ENCODE results near the gene SDK1.

The SDK1 gene

DNA sequence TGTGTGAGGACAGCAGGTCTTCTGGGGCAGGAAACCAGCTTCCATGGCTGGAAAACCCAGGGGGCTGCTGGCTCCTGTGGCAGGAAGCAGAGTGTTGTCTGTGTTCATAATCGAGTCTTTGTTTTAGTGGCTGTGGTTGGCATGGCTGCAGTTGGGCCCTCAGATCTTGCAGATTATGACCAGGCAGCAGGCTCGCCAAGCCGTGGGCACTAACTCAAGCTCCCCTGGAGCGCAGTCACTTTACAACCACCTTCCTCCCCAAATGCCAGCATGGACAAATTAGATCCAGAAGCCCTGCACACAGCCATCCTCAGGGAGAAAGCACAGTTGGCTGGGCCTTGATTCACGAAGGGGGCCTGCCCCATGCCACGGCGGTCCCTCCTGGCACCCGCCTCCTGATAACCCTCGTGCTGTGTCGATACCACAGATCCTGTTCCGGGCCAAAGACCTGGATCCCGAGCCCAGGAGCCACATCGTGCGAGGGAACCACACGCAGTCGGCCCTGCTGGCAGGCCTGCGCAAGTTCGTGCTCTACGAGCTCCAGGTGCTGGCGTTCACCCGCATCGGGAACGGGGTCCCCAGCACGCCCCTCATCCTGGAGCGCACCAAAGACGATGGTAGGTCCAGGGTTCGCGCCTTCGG is 828.5 kb downstream of the SDK1 start:
- DNase-seq = no peak

DNA sequence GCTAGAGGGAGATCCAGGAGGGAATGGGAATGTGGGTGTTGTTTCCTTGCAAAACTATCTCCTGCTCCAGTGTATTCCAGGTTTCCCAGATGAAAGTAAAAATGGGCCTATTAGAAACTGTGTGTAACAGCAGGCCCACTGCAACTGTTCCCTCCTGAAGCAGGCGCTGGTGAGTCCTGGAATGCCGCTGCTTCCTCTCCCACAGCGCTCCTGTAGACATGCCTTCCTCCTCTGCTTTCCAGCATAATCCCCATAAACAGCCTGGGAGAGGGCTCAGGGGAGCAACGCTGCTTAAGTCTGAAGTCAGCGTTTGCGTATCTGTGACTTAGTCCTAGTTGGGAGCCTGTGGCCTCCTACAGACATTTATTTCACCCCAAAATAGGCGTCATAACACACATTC is 830.0 kb downstream of the SDK1 start:
- DNase-seq = no peak

DNA sequence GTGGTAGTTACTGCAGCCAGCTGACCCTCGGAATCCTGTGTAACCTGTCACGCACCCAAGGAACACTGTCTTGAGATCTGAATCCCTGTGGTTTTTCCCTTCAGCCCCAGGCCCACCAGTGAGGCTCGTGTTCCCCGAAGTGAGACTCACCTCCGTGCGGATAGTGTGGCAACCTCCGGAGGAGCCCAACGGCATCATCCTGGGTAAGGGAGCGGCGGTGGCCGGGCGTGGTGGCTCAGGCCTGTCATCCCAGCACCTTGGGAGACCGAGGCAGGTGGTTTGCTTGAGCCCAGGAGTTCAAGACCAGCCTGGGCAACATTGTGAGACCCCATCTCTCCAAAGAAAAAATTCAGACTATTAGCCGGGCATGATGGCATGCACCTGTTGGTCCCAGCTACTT is 831.2 kb downstream of the SDK1 start:
- DNase-seq = no peak

DNA sequence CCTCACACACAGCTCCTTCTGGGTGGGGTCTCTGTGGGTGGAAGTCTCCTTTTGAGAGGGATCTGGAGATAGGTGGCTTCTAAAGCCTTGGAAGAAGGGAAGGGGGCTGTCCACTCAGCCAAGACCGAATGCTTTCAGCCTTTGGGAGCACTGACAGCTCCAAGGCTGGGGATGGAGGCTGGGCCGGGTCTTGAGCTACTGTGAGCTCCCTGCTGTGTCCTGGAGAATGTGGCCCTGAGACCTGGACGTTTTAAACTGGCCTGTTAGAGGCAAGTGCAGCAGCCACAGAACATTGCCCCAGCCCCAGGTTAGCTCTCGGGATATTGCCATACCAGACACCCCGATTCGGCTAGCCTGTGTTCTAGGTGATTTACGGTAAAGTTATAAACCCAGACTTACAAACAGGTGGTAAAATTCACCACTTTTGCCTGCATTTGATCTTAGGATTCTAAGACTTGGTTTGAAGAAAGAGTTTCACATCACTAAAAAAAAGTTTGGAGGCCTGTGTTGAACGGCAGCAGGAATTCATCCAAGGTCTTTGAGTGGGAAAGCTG is 832.5 kb downstream of the SDK1 start:
- no peak for DNase-seq

DNA sequence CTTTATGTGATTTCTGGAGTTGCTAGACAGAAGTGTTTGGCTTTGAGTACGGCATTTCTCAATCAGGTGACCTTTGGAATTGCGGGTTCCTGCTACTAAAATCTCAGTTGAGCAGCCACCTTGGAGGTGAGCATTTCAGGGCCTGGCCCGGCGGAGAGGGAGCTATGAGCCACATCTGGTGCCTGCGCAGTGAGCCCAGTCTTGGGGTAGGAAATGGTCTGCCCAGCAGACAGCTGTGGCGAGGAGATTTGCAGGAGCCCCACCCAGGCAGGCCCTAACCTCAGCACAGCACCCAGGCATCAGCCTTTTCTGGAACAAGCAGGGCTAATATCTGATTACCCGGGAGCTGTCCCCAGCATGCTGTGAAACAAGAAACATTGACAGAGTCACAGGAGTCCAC is 833.2 kb downstream of the SDK1 start:
- no peak for DNase-seq

DNA sequence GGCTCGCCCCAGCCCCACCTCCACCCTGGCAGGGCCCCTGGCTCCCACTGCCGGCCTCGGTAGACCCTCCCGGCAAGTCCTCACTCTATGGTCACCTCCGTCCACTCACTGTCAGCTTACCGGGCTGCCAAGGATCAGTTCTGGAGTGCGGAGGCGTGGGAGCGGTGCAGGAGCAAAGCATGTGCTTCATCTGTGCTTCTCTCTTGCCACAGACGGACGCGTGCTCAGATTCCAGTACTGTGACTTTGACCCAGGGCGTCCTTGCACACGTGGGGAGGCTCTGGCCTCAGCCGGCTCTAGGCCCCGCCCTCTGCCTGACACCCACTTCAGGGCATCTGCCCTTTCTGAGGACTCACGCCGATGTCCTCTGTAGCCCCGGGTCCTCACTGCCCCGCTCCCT is 833.6 kb downstream of the SDK1 start:
- no peak for DNase-seq

DNA sequence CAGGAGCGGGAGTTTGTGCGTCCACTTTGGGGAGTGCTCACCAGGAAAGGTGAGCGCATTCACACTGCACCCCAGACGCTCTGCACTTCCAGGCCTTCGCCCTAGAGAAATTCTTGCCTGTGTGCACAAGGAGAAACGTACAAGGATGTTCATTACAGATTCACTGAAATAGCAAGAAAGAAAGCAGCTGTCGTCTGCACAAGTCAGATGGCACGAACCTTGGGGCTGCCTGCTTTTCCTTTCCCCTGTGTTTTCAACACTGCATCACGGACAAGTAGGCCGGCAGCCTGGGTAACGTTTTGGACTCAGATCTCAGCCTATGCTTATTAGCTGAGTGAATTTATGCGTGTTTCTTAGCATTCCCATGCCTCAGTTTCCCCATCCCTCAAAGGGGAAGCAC is 834.2 kb downstream of the SDK1 start:
- no peak for DNase-seq

DNA sequence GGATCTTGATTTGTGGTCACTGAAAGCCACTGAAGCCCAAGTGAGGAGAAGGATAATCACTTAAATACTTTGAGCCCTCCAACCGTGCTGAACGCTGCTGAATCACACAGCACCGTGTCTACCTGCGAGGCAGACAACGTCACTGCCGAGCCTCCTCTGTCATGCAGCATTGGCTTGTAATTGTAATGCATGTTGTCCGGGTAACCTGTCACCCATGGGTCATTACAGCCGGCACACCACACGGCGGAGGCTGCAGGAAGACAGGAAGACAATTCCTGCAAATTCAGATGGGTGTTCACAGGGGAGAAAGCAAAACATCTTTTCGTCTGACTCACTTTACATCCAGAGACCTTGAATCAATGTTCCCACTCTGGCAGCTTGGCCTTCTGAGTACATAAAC is 835.0 kb downstream of the SDK1 start:
- no peak for DNase-seq

DNA sequence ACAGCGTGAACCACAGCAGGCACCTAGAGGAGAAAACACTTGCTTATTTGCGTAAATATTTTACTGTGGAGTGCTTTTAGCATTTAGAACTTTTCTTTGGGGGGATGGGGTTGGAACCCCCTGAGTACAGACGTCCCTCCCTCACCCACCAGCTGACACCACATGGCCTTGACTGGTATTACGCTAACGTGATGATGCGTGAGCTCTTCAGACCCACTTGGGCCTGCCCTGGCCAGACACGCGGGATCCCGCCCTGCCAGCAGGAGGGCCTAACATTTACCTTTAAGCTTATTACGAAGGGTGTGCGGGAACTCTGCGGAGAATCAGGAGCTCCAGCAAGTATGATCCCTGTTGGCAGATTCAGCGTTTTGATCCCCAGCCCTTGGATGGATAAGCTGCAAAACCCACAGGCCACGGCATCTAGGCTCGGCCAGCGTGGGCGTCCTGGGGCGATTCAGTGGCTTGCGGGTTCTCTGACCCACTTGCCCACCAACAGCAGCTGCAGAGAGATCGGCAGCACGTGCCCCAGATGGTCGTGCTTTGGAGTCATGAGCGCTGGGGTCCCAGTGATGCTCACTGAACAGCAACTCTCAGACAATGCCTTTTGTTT is 835.6 kb downstream of the SDK1 start:
- DNase-seq = no peak

DNA sequence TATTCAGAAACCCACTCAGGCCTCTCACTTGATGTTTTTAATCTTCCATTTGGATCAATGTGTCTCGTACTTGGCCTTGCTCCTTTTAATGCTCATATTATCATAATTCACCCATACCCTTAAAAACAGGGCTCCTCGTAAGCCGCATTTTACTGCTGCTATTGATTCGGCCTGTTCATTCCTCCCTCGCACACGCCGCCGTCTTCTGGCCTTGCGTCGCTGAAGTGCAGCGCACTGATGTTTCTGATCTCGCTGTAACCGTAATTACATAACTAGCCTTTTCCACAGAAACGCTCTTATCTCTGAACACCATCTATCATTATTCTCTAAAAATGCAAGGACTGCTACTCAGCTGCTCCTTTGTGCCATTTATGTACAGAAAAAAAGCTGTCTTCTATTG is 836.5 kb downstream of the SDK1 start:
- DNase-seq = no peak

DNA sequence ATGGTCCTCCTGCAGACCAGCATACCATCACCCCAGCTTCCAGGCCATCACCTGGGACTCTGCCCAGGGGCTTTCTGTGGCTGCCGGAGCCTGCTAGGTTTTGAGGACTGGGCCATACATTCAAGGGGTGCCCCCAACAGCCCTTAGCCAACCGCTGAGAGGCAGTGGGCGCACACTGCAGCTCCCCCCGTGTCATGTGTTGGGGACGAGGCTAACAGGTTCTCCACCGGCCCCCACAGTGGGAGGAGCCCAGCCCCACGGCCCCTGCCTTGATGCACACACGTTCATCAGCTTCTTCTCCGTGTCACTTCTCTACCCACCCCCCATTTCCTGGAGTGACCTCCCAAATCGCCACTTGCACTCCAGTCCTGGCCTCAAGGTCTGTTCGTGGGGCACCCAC is 837.8 kb downstream of the SDK1 start:
- DNase-seq = no peak

DNA sequence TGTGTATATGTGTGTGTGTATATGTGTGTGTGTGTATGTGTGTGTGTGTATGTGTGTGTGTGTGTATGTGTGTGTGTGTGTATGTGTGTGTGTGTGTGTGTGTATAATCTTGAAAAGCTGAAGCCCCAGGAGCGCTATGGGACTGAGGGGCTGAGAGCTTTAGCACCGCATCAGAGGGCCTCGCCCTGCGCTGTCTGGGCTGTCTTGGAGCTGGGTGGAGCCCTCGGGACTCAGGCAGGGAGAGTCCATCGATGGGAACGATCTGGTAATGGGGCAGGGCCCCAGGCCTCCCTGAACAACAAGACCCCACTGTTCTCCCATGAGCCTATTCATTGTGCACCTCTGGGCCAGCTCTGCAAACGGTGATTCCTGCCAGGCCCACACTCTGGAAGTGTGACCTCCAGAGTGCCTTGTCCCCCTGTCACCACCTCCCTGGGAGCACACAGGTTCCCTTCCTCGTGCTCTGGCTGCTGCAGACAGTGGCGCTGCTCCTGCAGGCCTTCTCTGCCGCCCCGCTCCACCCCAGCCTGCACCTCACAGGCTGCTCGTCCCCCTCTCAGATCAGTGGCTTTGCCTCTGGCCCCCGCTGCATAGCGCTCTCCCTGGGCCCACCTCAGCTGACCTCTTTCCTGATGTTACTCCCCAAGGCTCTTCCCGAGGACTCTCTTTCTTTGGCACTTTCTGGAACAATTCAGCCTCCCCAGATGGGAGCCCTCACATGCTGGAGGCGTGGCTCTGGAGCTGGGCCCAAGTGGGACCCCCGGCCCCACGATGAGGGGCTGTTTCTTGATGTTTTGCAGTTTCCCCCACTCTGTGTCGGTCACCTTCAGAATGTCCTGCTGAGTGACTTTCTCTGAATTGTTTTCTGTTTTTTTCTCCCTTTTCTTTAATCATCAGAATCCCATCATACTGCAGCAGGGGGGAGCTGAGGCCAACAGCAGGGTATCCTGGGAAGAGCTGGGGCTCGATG is 838.9 kb downstream of the SDK1 start:
- DNase-seq = no peak

DNA sequence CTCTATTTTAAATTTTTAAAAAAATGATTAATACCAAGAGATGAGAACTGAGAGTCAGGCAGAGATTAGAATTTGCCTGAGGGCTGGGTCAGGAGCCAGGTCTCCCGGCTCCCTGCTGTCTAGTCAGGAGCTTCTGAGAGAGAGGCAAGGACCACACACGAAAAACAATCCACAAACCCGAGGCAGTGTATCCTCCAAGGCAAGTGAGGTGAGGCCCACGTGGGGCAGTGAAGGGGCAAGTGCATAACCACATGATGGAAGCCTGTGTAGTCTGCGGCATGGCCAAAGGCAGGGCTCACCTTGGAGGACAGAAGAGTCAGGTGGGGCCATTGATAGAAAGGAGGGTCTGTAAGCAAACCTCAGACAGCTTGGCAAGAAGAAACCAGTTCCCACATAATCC is 839.9 kb downstream of the SDK1 start:
- DNase-seq = no peak

DNA sequence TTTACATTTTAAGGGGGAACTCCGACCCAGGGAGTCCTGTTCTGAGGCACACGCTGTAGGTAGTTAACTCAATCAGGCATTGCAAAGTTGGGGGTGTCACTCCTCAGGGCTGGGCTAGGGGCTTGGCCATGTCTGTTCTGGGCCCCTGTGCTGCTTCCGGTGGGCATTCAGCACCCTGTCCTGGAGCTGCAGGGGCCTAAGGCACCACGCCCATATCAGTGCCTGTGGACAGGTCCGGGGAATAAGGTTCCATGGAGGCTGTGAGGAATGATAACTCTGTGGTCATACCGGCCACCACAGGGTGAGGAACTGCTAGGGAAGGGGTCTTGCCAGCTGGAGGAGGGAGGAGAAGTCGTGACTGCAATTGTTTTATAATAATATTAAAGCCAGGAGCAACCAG is 842.0 kb downstream of the SDK1 start:
- DNase-seq = no peak

DNA sequence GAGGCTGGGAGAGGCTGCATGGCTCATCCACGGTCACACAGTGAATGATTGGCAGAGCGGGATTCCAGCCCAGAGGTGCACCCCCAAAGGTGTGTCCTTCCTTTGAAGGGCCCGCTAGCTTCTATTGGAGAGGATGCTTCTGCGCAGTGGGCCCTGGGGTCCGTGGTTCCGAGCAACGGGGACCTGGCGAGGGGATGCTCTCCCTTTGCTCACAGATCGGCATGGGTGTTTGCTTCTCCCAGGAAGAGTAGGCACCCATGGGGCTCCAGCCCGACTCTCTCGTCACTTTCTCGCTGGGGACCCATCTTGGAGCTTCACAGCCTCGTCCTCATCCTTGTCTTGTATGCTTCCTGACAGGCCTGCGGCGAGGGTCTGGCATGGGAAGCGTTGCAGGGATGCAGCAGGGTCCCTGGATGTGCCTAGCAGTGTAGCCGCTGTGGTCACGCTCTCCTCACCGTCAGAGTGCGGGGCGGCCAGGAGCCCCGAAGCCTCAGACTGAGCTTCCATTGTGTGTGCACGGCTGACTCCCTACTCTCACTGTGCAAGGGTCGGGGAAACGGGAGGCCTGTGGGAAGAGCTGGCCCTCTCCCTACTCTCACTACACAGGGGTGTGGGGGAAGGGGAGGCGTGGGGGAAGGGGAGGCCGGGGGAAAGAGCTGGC is 842.6 kb downstream of the SDK1 start:
- DNase-seq = no peak

DNA sequence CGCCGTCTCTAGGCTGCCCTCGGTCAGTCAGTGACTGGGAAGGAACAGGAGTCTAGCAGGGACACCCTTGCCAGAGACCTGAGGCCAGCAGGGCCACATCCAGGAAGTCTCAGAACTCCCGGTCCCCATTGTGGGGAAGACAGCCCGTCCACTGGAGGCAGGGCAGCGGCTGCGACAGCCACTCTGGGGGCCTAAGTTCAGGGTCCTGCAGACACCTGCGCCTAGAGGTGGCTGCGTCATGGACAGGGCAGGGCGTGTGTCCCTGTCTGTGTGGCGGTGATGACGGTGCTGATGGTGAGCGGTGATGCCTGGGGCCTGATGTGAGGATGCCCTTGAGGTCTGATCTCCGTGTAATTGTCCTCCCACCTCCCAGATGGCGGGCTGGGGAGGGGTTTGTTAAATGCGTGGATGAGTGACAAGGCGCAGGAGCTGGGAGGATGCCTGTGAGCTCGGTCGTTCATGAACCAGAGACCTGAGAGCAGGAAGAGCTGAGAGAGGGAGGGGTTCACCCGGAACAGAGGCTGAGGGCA is 843.2 kb downstream of the SDK1 start:
- DNase-seq = no peak

DNA sequence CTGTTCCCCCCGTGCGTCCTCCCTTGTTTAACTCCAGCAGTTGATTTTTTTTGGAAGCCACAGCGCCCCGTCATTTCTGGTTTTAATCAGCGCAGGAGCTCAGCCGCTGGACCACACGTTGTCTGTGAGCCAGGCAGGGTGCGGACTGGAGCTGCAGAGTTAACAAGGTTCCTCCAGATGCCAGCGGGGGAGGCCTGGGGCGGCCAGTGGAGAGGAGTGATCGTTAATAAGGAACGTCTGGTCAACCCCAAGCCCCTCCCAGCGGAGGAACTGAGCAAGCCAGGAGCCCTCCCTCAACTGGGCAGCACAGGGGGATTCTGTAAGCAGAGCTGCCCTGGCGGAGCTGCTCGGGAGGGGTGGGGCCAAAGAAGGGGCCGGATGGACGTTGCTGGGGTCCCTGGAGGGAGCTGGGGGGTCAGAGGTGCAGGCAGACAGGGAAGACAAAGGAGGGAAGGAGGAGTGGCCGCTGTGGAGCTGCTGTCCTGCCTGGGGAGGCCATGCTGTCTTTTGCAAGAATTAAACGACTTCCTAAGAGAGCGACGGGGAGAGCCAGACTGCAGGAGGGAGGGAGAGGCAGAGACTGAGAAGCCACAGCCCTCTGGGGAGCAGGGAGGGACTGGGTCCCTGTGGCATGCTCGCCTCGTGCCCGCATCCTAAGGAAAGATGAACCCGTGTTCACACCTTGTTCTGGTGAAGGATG is 843.9 kb downstream of the SDK1 start:
- DNase-seq = no peak

DNA sequence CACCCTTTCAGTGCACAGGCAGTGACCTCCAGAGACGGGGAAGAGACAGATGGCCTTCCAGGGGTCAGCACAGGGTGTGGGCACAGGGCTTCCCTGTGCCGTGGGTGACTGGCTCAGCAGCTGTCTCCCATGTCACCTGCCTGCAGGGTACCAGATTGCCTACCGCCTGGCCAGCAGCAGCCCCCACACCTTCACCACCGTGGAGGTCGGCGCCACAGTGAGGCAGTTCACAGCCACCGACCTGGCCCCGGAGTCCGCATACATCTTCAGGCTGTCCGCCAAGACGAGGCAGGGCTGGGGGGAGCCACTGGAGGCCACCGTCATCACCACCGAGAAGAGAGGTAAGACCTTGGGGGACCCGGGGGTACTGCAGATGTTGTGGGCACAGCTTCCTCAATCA is 844.5 kb downstream of the SDK1 start:
- DNase-seq = no peak

DNA sequence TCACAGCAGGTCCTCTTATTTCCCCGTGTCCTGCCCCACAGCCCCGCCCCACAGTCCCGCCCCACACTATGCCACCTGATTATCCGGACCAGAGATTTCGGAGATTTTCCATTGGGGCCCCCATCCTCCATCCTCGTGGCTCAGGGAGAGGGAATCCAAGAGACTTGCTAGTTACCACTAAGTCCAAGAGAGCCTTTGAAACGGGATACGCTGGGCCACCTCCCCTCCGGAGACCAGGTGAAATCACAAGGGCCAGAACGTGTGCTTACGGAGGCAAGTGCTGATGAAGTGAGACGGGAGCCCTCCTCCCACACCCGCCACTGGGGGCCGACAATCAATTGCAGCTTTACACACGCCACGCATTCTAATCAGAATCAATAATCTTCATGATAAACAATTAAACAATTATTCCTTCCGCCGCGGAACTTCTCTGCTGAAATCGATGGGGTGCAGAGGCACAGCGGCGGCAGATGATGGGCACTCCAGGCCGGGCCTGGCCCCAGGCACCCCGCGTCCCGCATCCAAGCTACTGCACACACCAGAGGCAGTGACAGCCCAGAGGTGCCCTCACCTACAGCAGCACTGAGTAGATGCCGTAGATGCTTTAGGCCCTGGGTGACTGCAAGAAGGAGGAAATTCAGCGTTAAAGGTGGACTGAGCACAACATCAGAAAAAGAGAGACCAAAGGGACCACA is 847.0 kb downstream of the SDK1 start:
- no peak for DNase-seq

DNA sequence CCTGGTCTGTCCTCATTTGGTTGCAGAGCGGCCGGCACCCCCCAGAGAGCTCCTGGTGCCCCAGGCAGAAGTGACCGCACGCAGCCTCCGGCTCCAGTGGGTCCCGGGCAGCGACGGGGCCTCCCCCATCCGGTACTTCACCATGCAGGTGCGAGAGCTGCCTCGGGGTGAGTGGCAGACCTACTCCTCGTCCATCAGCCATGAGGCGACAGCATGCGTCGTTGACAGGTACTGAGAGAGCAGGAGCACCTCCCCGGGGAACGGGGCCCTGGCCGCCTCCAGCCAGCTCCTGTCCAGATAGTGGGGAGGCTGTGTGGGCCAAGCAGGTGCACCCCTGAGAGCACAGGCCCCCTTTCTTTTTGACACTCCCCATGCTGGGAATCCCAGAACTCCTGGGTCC is 848.2 kb downstream of the SDK1 start:
- no peak for DNase-seq

DNA sequence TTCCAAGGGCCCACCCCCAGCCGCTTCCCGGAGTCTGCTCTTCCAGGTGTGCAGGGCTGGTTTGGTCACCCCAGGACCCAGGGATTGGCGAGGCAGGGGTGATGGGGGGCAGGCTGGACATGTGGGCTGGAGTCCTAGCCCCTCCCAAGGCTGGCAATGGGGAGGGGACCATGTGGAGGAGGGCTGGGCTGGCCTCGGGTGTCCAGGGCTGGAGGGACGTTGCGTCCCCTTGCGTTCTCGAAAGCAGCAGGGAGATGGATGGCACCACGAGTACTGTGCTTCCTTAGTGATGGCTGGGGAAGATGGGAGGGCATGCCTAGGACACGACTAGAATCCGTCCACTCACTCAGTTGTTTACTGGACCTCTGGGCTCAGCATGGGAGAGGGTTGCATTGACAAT is 848.6 kb downstream of the SDK1 start:
- DNase-seq = no peak

DNA sequence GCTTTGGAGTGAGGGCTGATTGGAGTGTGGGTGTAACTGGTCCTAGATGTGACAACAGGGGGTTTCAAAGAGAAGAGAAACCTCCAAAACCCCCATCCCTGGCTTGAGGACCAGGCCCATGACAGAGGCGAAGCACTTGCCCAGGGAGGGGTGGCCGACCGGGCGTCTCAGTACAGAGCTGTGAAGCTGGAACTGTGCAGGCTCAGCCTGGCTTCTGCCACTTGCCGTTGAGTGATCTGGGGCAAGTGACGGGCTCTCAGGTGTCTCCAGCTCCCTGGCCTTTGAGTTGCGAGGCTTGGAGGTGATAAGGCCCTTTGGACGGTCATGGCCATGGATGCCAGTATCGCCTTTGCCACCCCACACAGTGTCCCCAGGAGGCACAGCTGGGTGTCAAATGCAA is 849.7 kb downstream of the SDK1 start:
- DNase-seq = no peak

Data from AML-193 (cell line).